H1 (cell line): ENCODE results near the gene TXK. TPM values are rescaled to one million over a fixed set of nuclear protein-coding genes. Genes with fewer than 3 reads are reported as not detected.

Experiments
- CTCF ChIA-PET: fragments of 300-600 bp; sonication (Branson Sonifier 250); formaldehyde crosslinking; loops from one replicate; lab custom pipeline; 2021; ENCODE audit not compliant: partially characterized antibody; lab: Charles Lee
- POLR2A ChIA-PET: fragments of 300-600 bp; sonication (Branson Sonifier 250); formaldehyde crosslinking; loops from one replicate; lab custom pipeline; 2021; ENCODE audit warnings: inconsistent platforms; ENCODE audit not compliant: partially characterized antibody; lab: Charles Lee
- DNase-seq, 2 experiments: peaks; one replicate each; pipeline versions ENCODE4 v3.0.0 to v3.0.0-alpha.2; 2010 to 2022; ENCODE audit warnings: low spot score in 2 of 2, low read depth in 1 of 2, mixed read lengths in 1 of 2
- FAIRE-seq: peaks from 2 replicates; lab custom pipeline; 2011; peaks lifted over from hg19 to GRCh38; lab: Jason Lieb, UNC
- H2AFZ ChIP-seq: 2 replicates; pipeline ENCODE4 v1.8.1; 2012; ENCODE audit warnings: low read length, inconsistent platforms
- H2AK5ac ChIP-seq: 2 replicates; pipeline ENCODE4 v1.6.1; 2013; ENCODE audit warnings: low read depth, low read length
- H2BK120ac ChIP-seq: replicated peaks from 2 replicates; pipeline ENCODE3; 2013; ENCODE audit warnings: low read depth, low read length, inconsistent platforms
- H2BK12ac ChIP-seq: 2 replicates; pipeline ENCODE4 v1.6.1; 2013; ENCODE audit warnings: low read depth, low read length
- H2BK15ac ChIP-seq: 2 replicates; pipeline ENCODE4 v1.6.1; 2013; ENCODE audit warnings: low read length
- H2BK20ac ChIP-seq: 2 replicates; pipeline ENCODE4 v1.6.1; 2013; ENCODE audit warnings: low read length
- H2BK5ac ChIP-seq: 2 replicates; pipeline ENCODE4 v1.6.1; 2013; ENCODE audit warnings: low read depth, low read length
- H3K14ac ChIP-seq: 2 replicates; pipeline ENCODE4 v1.6.1; 2013; ENCODE audit warnings: inconsistent platforms; ENCODE audit not compliant: insufficient read length
- H3K18ac ChIP-seq: 2 replicates; pipeline ENCODE4 v1.6.1; 2013; ENCODE audit warnings: low read length; ENCODE audit errors: extremely low read depth
- H3K23ac ChIP-seq: 2 replicates; pipeline ENCODE4 v1.6.1; 2013; ENCODE audit warnings: inconsistent platforms; ENCODE audit not compliant: insufficient read length
- H3K23me2 ChIP-seq: 2 replicates; pipeline ENCODE4 v1.6.1; 2013; ENCODE audit warnings: low read depth, low read length
- H3K27ac ChIP-seq: 2 replicates; pipeline ENCODE4 v1.6.1; 2011; ENCODE audit warnings: low read depth, low read length, inconsistent platforms
- H3K27me3 ChIP-seq, 4 experiments: replicated peaks in 1 of 4; 1 replicate in 1 of 4; 2 replicates in 3 of 4; pipeline versions ENCODE4 v1.6.1 to v1.8.1; 2011 to 2013; ENCODE audit warnings: low read length in 3 of 4, mild to moderate bottlenecking in 3 of 4, inconsistent platforms in 2 of 4, mixed read lengths in 2 of 4, moderate library complexity in 1 of 4; ENCODE audit not compliant: control insufficient read depth in 3 of 4, insufficient read depth in 3 of 4; ENCODE audit errors: extremely low read depth in 1 of 4
- H3K36me3 ChIP-seq, 4 experiments: 2 replicates each; pipeline versions ENCODE4 v1.6.1 to v1.8.1; 2011 to 2013; ENCODE audit warnings: mild to moderate bottlenecking in 4 of 4, low read length in 3 of 4, moderate library complexity in 2 of 4, control low read depth in 1 of 4, inconsistent platforms in 1 of 4; ENCODE audit not compliant: insufficient read depth in 4 of 4, control insufficient read depth in 2 of 4
- H3K4ac ChIP-seq: replicated peaks from 2 replicates; pipeline ENCODE3; 2013; ENCODE audit warnings: low read length, low read depth, mixed read lengths, inconsistent platforms; ENCODE audit not compliant: insufficient read length
- H3K4me1 ChIP-seq, 4 experiments: replicated peaks in 1 of 4; 1 replicate in 1 of 4; 2 replicates in 3 of 4; pipeline versions ENCODE4 v1.6.1 to v1.8.1; 2011 to 2013; ENCODE audit warnings: low read length in 3 of 4, inconsistent platforms in 2 of 4, mixed read lengths in 1 of 4; ENCODE audit not compliant: insufficient read depth in 4 of 4, control insufficient read depth in 3 of 4
- H3K4me2 ChIP-seq, 2 experiments: 2 replicates each; pipeline versions ENCODE4 v1.6.1 to v1.8.1; 2011 to 2013; ENCODE audit warnings: low read depth in 2 of 2, low read length in 2 of 2, control low read depth in 1 of 2, inconsistent platforms in 1 of 2, mild to moderate bottlenecking in 1 of 2; ENCODE audit not compliant: insufficient read depth in 1 of 2
- H3K4me3 ChIP-seq, 4 experiments: fragments of 200-600, 300-600 bp in 1 of 4; sonication (generic), shearing (Covaris generic), sonication (Bioruptor Twin) in 1 of 4; 2 replicates each; pipeline versions ENCODE4 v1.5.1 to v1.8.1; 2011 to 2016; ENCODE audit warnings: low read length in 4 of 4, low read depth in 3 of 4, control low read depth in 2 of 4, inconsistent platforms in 2 of 4, mild to moderate bottlenecking in 2 of 4, mixed read lengths in 1 of 4, moderate library complexity in 1 of 4; ENCODE audit not compliant: insufficient read depth in 2 of 4; ENCODE audit errors: extremely low read depth in 1 of 4
- H3K56ac ChIP-seq: replicated peaks from 2 replicates; pipeline ENCODE3; 2013; ENCODE audit warnings: low read depth, mild to moderate bottlenecking, mixed read lengths, low read length, inconsistent platforms; ENCODE audit not compliant: insufficient read length
- H3K79me1 ChIP-seq: 2 replicates; pipeline ENCODE4 v1.6.1; 2013; ENCODE audit warnings: low read depth, low read length, control low read depth
- H3K79me2 ChIP-seq, 2 experiments: 2 replicates each; pipeline versions ENCODE4 v1.6.1 to v1.8.1; 2012 to 2013; ENCODE audit warnings: low read length in 2 of 2, mild to moderate bottlenecking in 2 of 2, inconsistent platforms in 1 of 2; ENCODE audit not compliant: insufficient read depth in 2 of 2, control insufficient read depth in 1 of 2
- H3K9ac ChIP-seq, 4 experiments: replicated peaks in 1 of 4; 1 replicate in 1 of 4; 2 replicates in 3 of 4; pipeline versions ENCODE4 v1.6.1 to v1.8.1; 2011 to 2013; ENCODE audit warnings: low read depth in 3 of 4, low read length in 3 of 4, control low read depth in 2 of 4, mild to moderate bottlenecking in 2 of 4, moderate library complexity in 2 of 4, inconsistent platforms in 1 of 4; ENCODE audit errors: extremely low read depth in 1 of 4
- H3K9me3 ChIP-seq, 2 experiments: 2 replicates each; pipeline versions ENCODE4 v1.6.1 to v1.8.1; 2012 to 2013; ENCODE audit warnings: mild to moderate bottlenecking in 2 of 2, moderate library complexity in 2 of 2, control low read depth in 1 of 2, inconsistent platforms in 1 of 2, low read depth in 1 of 2, low read length in 1 of 2, mixed read lengths in 1 of 2; ENCODE audit not compliant: insufficient read depth in 2 of 2
- H4K20me1 ChIP-seq, 2 experiments: replicated peaks in 1 of 2; 2 replicates each; pipeline versions ENCODE3 to v1.8.1; 2011 to 2013; ENCODE audit warnings: inconsistent platforms in 2 of 2, low read length in 2 of 2, mild to moderate bottlenecking in 1 of 2; ENCODE audit not compliant: insufficient read depth in 2 of 2, control insufficient read depth in 1 of 2
- H4K5ac ChIP-seq: 2 replicates; pipeline ENCODE4 v1.6.1; 2013; ENCODE audit warnings: low read length, low read depth, mixed read lengths, inconsistent platforms; ENCODE audit not compliant: insufficient read length
- H4K8ac ChIP-seq: 2 replicates; pipeline ENCODE4 v1.8.0; 2013; ENCODE audit warnings: mild to moderate bottlenecking, moderate library complexity, low read length, inconsistent platforms; ENCODE audit not compliant: insufficient read depth; ENCODE audit errors: extremely low read depth
- H4K91ac ChIP-seq: replicated peaks from 2 replicates; pipeline ENCODE3; 2013; ENCODE audit warnings: low read length, mixed read lengths, inconsistent platforms; ENCODE audit not compliant: insufficient read length
- JUND ChIP-seq: IDR thresholded peaks from 2 replicates; pipeline ENCODE4 v1.6.1; 2011; ENCODE audit warnings: mild to moderate bottlenecking, improper control_type of control experiment, low read length
- TBP ChIP-seq: IDR thresholded peaks from 2 replicates; pipeline ENCODE4 v1.6.1; 2011; ENCODE audit warnings: low read depth, low read length, improper control_type of control experiment
- WGBS, 2 experiments: shearing (Covaris generic) in 1 of 2; methylation state at CpG; one replicate each; pipeline versions ENCODE4 v1.1.6 to v1.1.7; 2013 to 2015; ENCODE audit warnings: low lambda C conversion rate in 2 of 2, mixed read lengths in 2 of 2, inconsistent platforms in 1 of 2, low coverage in 1 of 2, missing lambda C conversion rate in 1 of 2; ENCODE audit not compliant: insufficient replicate concordance in 2 of 2, insufficient coverage in 1 of 2, insufficient read length in 1 of 2; ENCODE audit errors: extremely low coverage in 1 of 2, missing lambda C conversion rate in 1 of 2; 5-methylcytosine and 5-hydroxymethylcytosine counted together
- polyA plus RNA-seq, 7 experiments: library from polyadenylated mRNA; depleted of rRNA in 3 of 7; stranded (reverse) in 5 of 7; unstranded in 2 of 7; fragments of >200 nt in 5 of 7; fragments of 200-250 nt in 2 of 7; gene quantifications; 1 replicate in 5 of 7; 2 replicates in 1 of 7; 4 replicates in 1 of 7; pipeline versions ENCODE4 v1.2.1 to v1.2.3, GENCODE V29; 2011 to 2013; ENCODE audit warnings: missing spikeins in 2 of 7, mixed read lengths in 2 of 7
- total RNA-seq: library from RNA; stranded (reverse); fragmentation: NEBNext Ultra II Directional; extraction: Animal tissue kit (Norgen Biotek cat#: 25700); gene quantifications from 2 replicates; pipeline ENCODE4 v1.2.1, GENCODE V29; 2021
- TF ChIP-seq, protein P1 (sequence below): IDR thresholded peaks from 2 replicates; pipeline ENCODE4 v1.6.1; 2012; ENCODE audit warnings: inconsistent platforms

The TXK gene
- total and polyA plus RNA-seq, 2 of the 8 experiments (the other 6 are each of a cell fraction or from before 2014, with no cell fraction given), result not detected

DNA sequence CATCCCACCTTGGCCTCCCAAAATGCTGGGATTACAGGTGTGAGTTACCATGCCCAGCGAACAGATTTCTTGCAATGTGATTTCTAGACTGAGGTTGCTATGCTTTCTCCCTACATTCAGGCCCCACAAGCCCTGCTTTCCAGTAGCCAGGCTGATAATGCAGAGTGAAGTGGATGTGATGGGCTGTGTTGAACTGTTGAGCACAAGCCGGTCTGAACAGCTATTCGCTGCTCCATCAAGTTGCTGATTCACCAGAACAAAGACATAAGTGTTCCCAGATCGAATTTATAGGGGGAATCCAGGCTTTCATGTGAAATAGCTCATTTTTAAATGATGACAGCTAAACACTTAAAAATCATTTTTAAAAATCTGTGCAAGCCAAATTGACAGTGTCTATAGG, 109.5 kb downstream of the TXK start:
- no peak overlapping the region for H2BK5ac ChIP-seq
- H2BK12ac ChIP-seq, result no peak overlapping the region
- no peaks in the 10 kb centered on the region for H3K79me1 ChIP-seq
- no peak overlapping the region for H4K91ac ChIP-seq
- FAIRE-seq (no peak), DNase-seq (no peak)
- H2AK5ac ChIP-seq, result no peak overlapping the region
- H3K56ac ChIP-seq, result no peak overlapping the region
- H3K4ac ChIP-seq, result no peak overlapping the region
- no peaks in the 10 kb centered on the region for H3K9me3 ChIP-seq
- no peak overlapping the region for H2BK120ac ChIP-seq
- H3K27me3 ChIP-seq, result no peaks in the 10 kb centered on the region
- H4K20me1 ChIP-seq, result no peaks in the 10 kb centered on the region
- no peak for TF ChIP-seq TBP
- TF ChIP-seq JUND, result no peak
- TF ChIP-seq, protein P1, sequence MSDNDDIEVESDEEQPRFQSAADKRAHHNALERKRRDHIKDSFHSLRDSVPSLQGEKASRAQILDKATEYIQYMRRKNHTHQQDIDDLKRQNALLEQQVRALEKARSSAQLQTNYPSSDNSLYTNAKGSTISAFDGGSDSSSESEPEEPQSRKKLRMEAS, result no peak
- no peak overlapping the region for H3K4me3 ChIP-seq
- H3K27ac ChIP-seq, result no peak overlapping the region
- no peak overlapping the region for H2BK15ac ChIP-seq
- no peaks in the 10 kb centered on the region for H3K79me2 ChIP-seq
- no peak overlapping the region for H3K4me2 ChIP-seq
- H4K5ac ChIP-seq, result no peak overlapping the region
- H2AFZ ChIP-seq, result no peak overlapping the region
- no peaks in the 10 kb centered on the region; a peak in 1 of 8 replicates for H3K36me3 ChIP-seq
- H3K4me1 ChIP-seq, result peaks cover 0 to 8% (median 0%) of the 10 kb centered on the region in 4 experiments; a peak in 2 of 7 replicates
- 98% methylated on average over 4 of the region's 4 CpGs; no CpG with 5 or more reads in 1 of the 2 experiments for WGBS, 2 experiments
- H3K14ac ChIP-seq, result no peak overlapping the region
- H3K23ac ChIP-seq, result no peak overlapping the region
- H4K8ac ChIP-seq, result peak overlapping the region; percentile 73; the same call in 1 of the 2 replicates
- no peak overlapping the region for H3K9ac ChIP-seq
- H2BK20ac ChIP-seq, result no peak overlapping the region
- ChIA-PET POLR2A (interaction anchor here (1.4 kb wide), 1 partner anchor 8 kb away, joined by 4 read pairs; the partner anchor contains the start of genes CNGA1 and NIPAL1), CTCF (interaction anchor here (0.6 to 4.8 kb wide), 5 partner anchors 10 to 187 kb away, joined by 3 to 32 read pairs (median 5); no protein-coding TSS in a partner anchor)
- H3K18ac ChIP-seq, result peak overlapping the region; percentile 7; the same call in 1 of the 2 replicates
- H3K23me2 ChIP-seq, result peaks cover 3% of the 10 kb centered on the region; the same call in 1 of the 2 replicates
